Measurements from ENCODE around the gene HOXA3. TPM values are rescaled to one million over a fixed set of nuclear protein-coding genes. Genes with fewer than 3 reads are reported as not detected.

Gene HOXA3
- total RNA-seq, 1 experiment from 2014 or later = 4.5 TPM

DNA sequence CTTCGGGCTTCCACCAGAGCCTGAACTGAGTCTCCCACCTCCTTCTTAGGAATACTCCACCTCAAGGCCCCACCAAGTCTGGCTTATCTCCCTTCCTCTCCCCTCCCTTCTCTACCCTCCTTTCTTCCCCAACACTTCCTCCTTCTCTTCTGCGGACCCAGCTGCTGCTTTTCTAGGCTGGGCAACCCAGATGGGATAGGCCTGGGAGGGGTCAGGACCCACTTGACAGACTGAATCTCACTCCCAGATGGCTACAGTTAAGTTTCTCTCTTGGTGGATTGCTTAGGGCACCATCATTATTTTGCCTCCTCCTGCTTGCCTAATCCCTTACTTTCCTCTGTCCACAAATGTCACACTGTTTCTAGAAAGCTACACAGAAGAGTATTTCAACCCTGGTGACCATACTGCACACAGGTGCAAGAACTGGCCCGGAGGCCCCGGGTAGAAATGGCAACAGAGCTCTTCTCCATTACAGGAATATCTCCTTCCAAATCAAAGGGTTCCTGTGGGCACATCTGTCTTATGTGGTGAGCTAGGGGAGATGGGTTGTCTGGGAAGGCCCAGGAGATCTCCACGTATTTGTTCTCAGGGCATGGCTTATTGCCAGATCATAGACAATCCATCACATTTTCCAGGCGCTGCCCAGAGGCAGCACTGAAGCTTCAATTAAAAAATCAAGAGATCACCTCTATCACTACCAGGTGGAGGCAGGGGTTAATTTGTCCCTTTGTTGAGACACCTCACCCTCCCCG lies 37.8 kb upstream of the HOXA3 start:
- H3K4me1 ChIP-seq (ENCODE audit: insufficient read depth, low read length) = peaks cover 41% of the 10 kb centered on the region
- peak; percentile 66 for DNase-seq
- H3K27me3 ChIP-seq (ENCODE audit: low read length) = no peaks in the 10 kb centered on the region
- H3K36me3 ChIP-seq (ENCODE audit: low read depth, low read length) = no peaks in the 10 kb centered on the region
- CTCF ChIA-PET = interaction anchor here (1.0 to 1.8 kb wide), 2 partner anchors 11 to 22 kb away, joined by 6 to 11 read pairs; no protein-coding TSS in a partner anchor
- peak overlapping the region; percentile 97 for H3K27ac ChIP-seq (ENCODE audit: low read length)
- TF ChIP-seq, protein P1, sequence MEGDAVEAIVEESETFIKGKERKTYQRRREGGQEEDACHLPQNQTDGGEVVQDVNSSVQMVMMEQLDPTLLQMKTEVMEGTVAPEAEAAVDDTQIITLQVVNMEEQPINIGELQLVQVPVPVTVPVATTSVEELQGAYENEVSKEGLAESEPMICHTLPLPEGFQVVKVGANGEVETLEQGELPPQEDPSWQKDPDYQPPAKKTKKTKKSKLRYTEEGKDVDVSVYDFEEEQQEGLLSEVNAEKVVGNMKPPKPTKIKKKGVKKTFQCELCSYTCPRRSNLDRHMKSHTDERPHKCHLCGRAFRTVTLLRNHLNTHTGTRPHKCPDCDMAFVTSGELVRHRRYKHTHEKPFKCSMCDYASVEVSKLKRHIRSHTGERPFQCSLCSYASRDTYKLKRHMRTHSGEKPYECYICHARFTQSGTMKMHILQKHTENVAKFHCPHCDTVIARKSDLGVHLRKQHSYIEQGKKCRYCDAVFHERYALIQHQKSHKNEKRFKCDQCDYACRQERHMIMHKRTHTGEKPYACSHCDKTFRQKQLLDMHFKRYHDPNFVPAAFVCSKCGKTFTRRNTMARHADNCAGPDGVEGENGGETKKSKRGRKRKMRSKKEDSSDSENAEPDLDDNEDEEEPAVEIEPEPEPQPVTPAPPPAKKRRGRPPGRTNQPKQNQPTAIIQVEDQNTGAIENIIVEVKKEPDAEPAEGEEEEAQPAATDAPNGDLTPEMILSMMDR (conservative IDR thresholded peaks at IDR 0.05; ENCODE audit: low read depth, low read length) = no peak
- no peak for TF ChIP-seq EZH2phosphoT487 (IDR thresholded peaks at IDR 0.05; ENCODE audit: borderline replicate concordance, low read length)
- TF ChIP-seq EZH2 (IDR thresholded peaks at IDR 0.05; ENCODE audit: low read length, unreplicated experiment) = no peak
- ATAC-seq = no peak
- no peaks in the 10 kb centered on the region; the same call in 1 of the 2 replicates for H4K20me1 ChIP-seq (ENCODE audit: low read length)
- H3K9me3 ChIP-seq (ENCODE audit: low read length) = no peaks in the 10 kb centered on the region
- peak overlapping the region; percentile 99 for H3K4me2 ChIP-seq (ENCODE audit: low read length)
- H3K79me2 ChIP-seq (ENCODE audit: low read length) = peaks cover 100% of the 10 kb centered on the region
- H3F3A ChIP-seq (ENCODE audit: low read length, unreplicated experiment) = no peaks in the 10 kb centered on the region
- H3K9me2 ChIP-seq (replicated peaks; ENCODE audit: low read length) = no peaks in the 10 kb centered on the region
- peak overlapping the region; percentile 97 for H3K9ac ChIP-seq (ENCODE audit: low read length)
- BruUV-seq (replicated peaks) = no TSS peak
- peak overlapping the region; percentile 91 for H3K4me3 ChIP-seq (ENCODE audit: low read length)
- intact Hi-C loops (cut with micrococcal nuclease) = no loop called here
- no peak overlapping the region for H2AFZ ChIP-seq (ENCODE audit: low read length)
- POLR2A ChIA-PET (ENCODE audit: unreplicated experiment) = interaction anchor here (0.5 to 2.6 kb wide), 6 partner anchors 10 to 482 kb away, joined by 3 to 24 read pairs (median 8); partner anchors contain the start of gene HOXA13

- CTCF ChIA-PET = interaction anchor here (1.0 to 1.8 kb wide), 3 partner anchors 10 to 28 kb away, joined by 3 to 11 read pairs (median 6); no protein-coding TSS in a partner anchor
- peak; percentile 32 for ATAC-seq
- H3F3A ChIP-seq (ENCODE audit: low read length, unreplicated experiment) = no peaks in the 10 kb centered on the region
- TF ChIP-seq, protein P1 (conservative IDR thresholded peaks at IDR 0.05; ENCODE audit: low read depth, low read length) = no peak
- TF ChIP-seq EZH2phosphoT487 (IDR thresholded peaks at IDR 0.05; ENCODE audit: borderline replicate concordance, low read length) = no peak
- TF ChIP-seq EZH2 (IDR thresholded peaks at IDR 0.05; ENCODE audit: low read length, unreplicated experiment) = no peak
- no peaks in the 10 kb centered on the region for H4K20me1 ChIP-seq (ENCODE audit: low read length)
- H3K27me3 ChIP-seq (ENCODE audit: low read length) = no peaks in the 10 kb centered on the region
- H3K27ac ChIP-seq (ENCODE audit: low read length) = peak overlapping the region; percentile 97
- peaks cover 41% of the 10 kb centered on the region for H3K4me1 ChIP-seq (ENCODE audit: insufficient read depth, low read length)
- no peaks in the 10 kb centered on the region for H3K36me3 ChIP-seq (ENCODE audit: low read depth, low read length)
- no peaks in the 10 kb centered on the region for H3K9me2 ChIP-seq (replicated peaks; ENCODE audit: low read length)
- DNase-seq = peak; percentile 86
- BruUV-seq (replicated peaks) = no TSS peak
- peaks cover 100% of the 10 kb centered on the region for H3K79me2 ChIP-seq (ENCODE audit: low read length)
- intact Hi-C loops (cut with micrococcal nuclease) = no loop called here
- H3K4me3 ChIP-seq (ENCODE audit: low read length) = peak overlapping the region; percentile 91
- peak overlapping the region; percentile 99 for H3K4me2 ChIP-seq (ENCODE audit: low read length)
- peak overlapping the region; percentile 1; the same call in 1 of the 2 replicates for H2AFZ ChIP-seq (ENCODE audit: low read length)
- peak overlapping the region; percentile 97 for H3K9ac ChIP-seq (ENCODE audit: low read length)
- POLR2A ChIA-PET (ENCODE audit: unreplicated experiment) = interaction anchor here (0.5 to 2.6 kb wide), 8 partner anchors 9 to 481 kb away, joined by 3 to 24 read pairs (median 5); partner anchors contain the start of gene HOXA13
- H3K9me3 ChIP-seq (ENCODE audit: low read length) = no peaks in the 10 kb centered on the region
Observed at GRCh38 chr7:27189295-27189996, 37.1 kb upstream of the HOXA3 start.

All from PC-3 (cell line).